Skeletal muscle cell (primary cell): ENCODE results near the gene PLCB4.

ENCODE experiments used
- DNase-seq: peaks from one replicate; pipeline ENCODE4 v3.0.0-alpha.2; 2010; ENCODE audit warnings: low read depth
- H3K4me3 ChIP-seq: 2 replicates; pipeline ENCODE4 v1.5.1; 2011; ENCODE audit warnings: low read depth, mild to moderate bottlenecking, control low read depth, low read length, moderate library complexity

Gene PLCB4

DNA sequence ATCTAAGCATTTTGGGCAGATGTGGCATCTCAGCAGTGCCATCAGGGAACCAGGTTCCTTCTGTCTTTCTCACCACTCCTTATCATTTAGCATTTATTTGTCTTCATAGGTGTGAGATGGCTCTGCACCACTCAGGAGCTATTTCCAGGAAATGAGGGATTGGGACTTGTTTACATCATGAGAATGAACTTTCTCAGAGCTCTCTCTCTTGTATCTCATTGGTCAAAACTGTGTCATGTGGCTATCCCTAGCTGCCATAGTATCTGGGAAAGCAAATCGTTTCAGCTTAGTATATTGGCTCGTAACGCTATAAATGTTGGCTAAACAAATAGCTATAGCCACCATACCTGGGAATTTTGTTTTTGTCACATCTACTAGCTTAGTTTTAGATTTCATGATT is 23.8 kb downstream of the PLCB4 start:
- no peak for DNase-seq
- H3K4me3 ChIP-seq = no peak overlapping the region

DNA sequence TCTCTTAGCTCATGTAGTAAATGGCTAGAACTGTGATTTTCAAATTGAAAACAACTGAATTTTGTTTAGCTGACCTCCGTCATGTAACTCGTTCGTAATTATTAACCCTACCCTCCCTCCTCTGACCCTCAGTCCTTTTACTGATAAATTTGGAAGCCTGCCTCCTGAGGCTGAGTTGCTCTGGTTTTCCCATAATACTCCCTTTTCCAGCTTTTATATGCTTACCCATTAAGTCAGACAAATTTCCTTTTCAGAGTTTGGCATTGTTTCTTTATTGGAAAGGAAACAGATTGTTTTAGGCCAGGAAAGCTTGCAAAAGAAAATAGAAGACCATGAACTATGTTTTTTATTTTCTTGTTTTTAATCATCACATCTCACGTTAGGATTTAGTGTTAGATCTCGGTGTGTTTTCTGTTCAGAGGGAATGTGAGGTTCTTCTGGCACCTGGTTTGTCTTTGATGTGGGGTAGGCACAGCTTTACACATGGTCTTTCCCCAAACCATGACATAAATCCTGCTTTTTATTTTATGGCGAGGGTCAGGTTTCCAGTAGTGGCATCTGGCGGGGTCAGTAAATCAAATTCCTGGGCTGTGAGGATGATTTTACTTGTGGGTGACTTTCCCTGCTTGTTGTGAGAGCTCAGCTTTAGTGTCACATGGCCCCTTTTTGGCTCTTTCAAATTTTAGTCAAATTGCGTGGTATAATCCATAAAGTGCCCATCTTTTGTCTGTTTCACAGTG is 24.5 kb downstream of the PLCB4 start:
- H3K4me3 ChIP-seq = no peak overlapping the region
- DNase-seq = no peak

DNA sequence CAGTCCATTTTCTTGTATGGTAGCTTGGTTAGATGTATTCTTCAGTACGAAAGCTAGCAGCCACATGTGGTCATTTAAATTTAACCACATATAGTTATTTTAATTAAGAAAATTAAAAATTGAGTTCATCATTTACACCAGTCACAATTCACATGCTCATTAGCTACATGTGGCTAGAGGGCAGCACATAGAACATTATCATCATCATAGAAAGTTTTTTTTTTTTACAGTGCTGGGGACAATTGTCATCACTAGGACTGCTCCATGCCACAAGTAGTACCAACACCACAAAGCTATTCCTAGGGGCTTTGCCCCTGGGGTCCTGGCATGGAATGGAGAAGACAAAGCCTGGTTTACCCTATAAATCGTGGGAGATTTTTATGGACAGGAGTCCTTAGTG is 30.5 kb downstream of the PLCB4 start:
- no peak overlapping the region for H3K4me3 ChIP-seq
- DNase-seq = no peak

DNA sequence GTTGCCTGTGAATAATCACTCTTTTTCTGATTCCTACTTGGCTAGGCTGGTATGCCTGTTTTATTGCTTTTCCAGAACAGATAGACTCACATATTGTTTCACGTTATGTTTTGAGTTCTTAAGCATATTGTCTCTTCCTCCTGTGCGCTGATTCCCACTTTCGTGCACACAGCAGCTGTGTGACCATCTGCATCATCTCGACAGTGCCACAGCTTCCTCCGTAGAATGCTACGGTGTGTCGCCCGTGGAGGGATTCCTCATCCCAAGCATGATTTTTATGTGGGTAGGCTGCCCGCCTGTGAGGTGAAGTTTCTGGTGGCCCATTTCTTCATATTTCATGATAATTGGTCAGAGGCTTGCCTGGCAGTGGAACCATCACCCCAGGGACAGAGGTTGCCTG is 31.8 kb downstream of the PLCB4 start:
- DNase-seq = no peak

DNA sequence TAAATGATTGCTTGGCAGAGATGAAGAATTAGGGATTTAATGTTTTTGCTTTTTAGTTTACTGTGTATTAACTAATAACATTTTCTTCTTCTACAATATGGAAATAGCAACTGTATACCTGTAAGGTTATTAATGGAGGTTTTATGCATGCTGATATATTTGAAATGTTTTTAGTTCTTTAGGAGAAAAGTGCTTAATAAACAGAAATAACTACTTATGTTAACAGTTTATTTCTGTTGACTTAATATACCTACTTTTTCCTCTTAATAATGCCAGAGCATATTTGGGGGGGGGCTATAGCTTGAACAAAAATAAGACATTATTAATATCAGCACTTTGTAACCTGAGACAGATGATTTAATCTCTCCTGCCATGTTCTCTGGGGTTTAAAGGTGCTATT is 33.6 kb downstream of the PLCB4 start:
- DNase-seq = no peak
- H3K4me3 ChIP-seq = no peak overlapping the region

More for the DNA sequence above, 31.8 kb downstream of the PLCB4 start:
- H3K4me3 ChIP-seq = no peak overlapping the region

DNA sequence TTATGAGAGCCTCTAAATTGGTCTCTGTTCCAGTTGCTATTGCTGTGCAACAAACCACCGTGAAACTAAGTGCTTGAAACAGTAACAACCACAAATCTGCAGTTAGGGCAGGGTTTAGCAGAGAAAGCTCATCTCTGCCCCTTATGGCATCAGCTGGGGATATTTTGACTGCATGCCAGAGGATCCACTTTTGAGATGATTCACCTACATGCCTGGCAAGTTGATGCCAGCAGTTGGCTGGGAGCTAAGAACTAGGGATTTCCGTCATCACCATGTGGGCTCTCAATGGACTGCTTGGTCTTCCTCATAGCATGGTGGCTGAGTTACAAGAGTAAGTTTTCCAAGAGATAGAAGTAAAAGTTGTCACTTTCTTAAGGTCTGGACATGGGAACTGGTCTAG is 35.1 kb downstream of the PLCB4 start:
- no peak for DNase-seq
- H3K4me3 ChIP-seq = no peak overlapping the region

DNA sequence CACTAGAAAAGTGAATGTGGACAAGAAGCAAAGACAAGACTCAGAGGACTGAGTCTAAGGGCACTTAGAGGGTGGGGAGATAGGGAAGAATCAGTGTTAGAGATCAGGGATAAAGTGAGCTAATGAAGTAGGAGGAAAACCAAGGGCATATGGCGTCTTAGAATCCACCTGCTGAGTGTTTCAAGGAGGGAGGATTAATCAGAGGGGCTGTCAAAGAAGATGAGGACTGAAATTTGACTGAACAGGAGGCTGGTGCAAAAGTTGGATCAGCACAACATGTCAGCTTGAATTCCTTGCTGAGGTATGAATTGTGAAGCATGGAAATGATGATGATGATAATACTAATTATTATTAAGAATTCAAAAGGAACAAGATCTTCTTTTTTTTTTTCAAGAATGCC is 39.4 kb downstream of the PLCB4 start:
- H3K4me3 ChIP-seq = no peak overlapping the region

DNA sequence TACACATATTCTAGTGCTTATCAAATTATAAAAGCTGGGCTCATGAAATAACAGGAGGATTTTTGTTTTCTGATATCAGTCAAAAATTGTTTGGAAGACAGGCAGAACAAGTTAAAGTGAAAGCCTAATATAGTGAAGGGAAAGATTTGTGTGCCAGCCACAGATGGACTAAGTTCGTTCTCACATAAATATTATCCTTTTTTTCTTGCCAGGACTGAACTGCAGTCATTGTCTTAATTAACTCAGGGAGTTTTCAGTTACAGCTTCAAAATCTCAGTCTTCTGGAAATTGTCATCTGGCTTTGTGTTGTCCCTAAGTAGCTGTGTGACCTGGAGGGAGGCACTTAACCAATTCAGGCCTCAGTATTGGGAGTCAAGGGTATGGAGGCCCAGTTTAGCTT is 40.7 kb downstream of the PLCB4 start:
- H3K4me3 ChIP-seq = no peak overlapping the region
- no peak for DNase-seq

More for the DNA sequence above, 39.4 kb downstream of the PLCB4 start:
- no peak for DNase-seq

DNA sequence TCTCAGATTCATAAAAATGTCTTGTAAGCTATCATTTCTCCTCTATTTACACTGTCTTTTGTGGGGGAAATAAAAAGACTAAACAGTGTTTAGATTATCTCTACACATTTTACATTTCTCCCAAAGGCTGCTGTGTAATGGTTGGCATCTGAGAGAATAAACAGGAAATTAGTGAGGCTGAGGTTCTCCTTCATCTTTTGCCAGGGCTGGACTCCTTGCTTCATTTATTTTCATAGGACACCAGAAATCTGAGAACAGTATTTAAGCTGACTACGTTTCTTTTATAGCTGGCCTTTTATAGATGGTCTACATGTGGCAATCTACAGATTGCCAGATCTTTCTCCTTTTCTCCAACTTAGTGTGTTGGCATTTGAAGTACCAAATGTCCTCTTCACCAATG is 41.5 kb downstream of the PLCB4 start:
- no peak overlapping the region for H3K4me3 ChIP-seq
- DNase-seq = no peak

DNA sequence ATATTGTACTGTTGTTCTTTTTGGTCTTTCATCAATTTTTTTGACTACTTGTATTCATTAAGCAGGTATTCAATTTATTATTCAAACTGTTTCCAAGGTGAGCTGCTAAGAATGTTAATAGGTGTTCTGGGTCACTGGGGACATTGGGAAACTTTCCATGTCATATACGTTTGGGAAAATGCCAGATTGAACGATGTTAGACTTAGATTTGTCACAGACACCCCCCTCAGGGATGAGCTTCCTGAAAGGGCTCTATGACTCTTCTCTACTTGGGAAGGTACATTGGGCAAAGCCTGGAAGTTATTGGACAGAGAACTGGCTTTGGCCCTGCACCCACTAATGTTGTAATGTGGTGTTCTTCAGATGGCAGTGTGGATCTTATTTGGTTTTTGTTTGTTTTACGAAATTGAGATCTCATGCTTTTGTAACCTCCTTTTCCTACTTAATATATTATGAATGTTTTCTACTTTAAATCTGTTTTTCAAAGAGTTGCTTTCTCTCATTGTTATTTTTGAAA is 42.1 kb downstream of the PLCB4 start:
- DNase-seq = no peak
- H3K4me3 ChIP-seq = no peak overlapping the region

DNA sequence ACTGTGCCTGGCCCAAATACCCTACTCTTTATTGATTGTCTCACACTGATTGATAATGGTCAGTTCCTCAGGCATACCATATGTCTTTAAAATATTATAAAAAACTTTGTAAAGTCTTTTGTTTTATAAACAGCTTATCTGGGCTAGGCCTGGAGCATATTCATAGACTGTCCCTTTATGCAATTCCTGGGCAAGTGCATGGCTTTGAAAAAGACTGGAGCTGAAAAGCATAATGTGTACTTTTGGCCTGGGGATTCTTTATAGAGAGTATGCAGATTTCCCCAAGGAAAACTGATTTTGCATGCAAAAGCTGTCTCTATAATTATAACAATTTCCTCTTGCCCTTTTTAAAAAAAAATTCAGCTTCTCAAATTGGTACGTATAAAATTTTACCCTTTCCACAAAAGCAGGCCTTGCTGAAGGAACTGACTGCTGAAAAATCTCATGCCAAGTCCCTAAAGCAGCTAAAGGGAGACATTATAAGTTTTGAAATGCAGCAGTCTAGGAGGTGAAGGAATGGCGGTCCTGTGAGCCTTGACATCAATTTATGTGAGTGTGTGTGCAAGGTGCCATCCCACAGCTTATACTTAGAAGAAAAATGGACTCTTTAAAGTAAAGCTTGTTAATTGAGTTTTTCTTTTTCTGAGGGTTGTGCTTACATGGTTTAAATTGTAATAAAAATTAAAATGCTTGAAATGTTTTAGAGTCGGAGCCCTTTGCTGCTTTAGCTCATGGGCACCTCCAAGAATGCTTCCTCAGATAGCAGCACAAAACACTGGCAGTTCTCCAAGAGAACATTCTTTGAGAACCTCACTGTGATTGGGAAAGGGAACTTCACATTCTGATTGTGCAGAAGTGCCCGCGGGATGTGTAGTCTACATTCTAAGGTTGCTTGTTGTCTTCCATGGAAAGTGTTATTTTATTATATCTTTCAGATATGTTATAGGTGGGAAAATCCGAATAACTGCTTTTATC is 43.9 kb downstream of the PLCB4 start:
- no peak overlapping the region for H3K4me3 ChIP-seq
- DNase-seq = peak; percentile 18

DNA sequence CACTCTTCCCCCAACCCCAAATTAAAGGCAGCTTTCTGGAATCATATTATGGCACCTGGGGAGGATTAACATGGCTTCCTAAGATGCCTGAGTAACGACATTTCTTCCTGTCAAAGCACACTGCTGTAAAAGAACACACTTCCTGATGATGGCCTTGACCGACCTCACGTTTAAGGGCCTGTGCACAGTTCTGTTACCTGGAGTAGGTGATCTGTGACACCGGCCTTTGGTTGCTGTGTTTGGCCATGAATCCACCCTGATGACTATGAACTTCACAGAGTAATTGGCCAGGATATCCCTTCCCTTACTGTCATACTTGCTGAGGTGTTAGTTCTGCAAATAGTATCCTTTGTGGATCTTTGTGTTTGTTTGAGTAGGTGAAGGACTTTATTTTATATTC is 45.8 kb downstream of the PLCB4 start:
- no peak overlapping the region for H3K4me3 ChIP-seq
- DNase-seq = no peak

DNA sequence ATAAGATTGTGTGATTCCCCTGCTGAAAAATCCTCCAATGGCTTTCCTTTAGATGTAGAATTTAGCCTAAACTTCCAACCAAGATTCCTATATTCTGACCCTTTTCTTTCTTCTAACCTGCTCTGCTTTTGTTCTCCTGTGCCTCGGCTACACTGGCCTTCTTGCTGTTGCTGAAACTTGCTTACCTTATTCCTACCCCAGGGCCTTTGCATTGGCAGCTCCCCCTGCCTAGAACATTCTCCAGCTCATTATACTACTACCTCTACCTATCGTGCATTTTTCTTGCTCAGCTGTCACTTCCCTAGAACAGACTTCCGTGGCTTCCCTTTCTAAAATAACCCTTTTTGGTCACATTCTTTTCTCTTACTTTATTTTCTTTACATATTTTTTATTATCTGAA is 48.7 kb downstream of the PLCB4 start:
- no peak for DNase-seq

DNA sequence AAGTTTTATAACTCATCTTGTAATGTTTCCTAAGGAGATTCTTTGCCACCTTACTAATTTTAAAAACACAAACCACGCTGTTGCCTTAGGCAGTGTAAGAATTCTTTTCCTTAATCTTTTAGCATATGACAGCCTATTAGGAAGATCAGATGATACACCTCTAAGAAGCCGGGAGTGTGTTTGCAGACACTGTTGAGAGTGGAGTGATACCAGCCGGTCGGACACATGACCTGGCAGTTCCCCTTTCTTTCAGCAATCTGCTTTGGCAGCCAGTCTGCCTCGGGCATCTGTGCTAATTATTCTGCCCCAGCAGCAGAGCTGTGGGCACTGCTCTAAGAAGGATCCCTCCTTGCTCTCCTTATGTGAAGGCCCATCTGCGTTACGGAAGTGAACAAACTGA is 50.9 kb downstream of the PLCB4 start:
- no peak overlapping the region for H3K4me3 ChIP-seq
- no peak for DNase-seq

More for the DNA sequence above, 48.7 kb downstream of the PLCB4 start:
- H3K4me3 ChIP-seq = no peak overlapping the region

DNA sequence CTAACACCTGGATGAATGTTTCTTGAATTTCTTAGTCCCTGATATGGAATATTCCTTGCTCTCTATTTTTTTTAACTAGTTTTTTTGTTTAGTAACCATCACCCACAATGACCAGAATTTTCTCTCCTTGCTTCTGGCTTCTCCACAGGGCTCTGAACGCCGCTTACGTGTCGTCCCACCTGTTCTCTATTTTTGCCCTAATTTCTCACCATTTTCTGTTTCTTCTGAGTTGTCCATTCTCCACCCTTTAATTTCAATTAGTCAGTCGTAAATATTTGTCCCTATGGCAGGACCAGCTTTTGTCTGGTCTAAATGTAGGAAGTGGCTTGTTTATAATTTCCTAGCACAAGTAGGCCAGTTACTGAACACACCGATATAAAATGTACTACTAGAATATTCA is 52.3 kb downstream of the PLCB4 start:
- DNase-seq = no peak
- no peak overlapping the region for H3K4me3 ChIP-seq

DNA sequence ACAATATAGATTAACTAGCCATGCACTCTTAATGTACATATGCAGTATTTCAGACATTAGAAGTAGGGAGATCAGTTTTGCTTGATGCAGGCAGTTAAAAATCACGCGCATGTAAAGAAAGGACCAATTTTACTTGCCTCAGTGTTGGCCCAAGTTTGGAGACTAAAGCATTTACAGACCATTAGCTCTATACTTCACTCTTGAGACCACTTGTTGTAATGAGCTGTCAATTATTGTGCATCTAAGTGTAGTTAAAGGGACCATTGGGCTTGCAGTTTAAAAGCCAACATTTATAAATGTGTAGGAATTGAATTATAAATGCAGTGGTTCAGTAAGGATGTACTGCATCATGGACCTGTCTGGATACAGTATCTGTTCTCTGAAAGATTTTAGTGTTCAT is 53.7 kb downstream of the PLCB4 start:
- DNase-seq = no peak
- H3K4me3 ChIP-seq = no peak overlapping the region

DNA sequence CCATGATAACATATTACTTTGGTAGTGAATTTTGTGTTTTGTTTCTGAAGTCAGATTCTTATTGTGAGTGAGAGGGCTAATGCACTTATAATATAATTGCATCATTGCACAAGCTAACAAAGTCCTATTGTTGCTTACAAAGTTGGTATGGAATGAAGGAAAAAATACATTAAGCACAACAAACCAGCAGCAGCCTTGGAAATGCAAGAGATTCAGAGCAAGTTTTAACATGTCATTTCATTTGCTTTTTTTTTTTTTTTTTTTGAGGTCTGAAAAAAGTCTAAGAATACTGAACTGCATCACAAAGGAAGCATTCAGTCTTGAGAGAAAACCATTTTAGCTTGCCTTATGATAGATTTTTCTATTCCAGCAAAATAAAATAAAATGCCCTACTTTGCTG is 57.6 kb downstream of the PLCB4 start:
- DNase-seq = no peak
- H3K4me3 ChIP-seq = no peak overlapping the region

DNA sequence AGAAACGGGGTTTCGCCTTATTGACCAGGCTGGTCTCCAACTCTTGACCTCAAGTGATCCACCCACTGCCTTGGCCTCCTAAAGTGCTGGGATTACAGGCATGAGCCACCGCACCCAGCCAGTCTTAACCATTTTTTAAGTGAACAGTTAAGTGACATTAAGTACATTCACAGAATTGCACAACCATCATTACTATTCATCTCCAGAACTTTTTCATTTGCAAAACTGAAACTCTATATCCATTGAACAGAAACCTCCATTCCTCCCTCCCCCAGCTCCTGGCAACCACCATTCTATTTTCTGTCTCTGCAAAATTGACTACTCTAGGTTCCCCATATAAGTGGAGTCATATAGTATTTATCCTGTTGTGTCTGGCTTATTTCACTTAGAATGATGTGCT is 59.7 kb downstream of the PLCB4 start:
- DNase-seq = no peak
- no peak overlapping the region for H3K4me3 ChIP-seq

DNA sequence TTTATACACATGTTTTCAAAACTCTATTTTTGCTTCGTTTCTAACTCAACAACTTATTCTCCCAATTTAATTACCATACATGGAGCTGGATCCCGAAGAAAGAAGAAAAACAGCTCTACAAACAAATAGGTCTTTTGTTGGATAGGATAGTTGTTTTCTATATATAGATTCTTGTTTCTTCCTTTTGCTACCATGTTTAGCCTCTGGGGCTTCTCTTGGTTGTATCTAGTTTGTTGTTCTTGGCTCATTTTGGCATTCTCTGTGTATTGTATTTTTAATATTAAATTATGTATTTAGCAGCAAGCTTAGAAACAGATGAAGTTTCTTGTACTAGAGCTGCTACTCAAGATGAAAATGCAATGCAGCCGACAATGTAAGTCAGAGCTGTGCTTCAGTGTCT is 60.9 kb downstream of the PLCB4 start:
- DNase-seq = no peak
- no peak overlapping the region for H3K4me3 ChIP-seq

DNA sequence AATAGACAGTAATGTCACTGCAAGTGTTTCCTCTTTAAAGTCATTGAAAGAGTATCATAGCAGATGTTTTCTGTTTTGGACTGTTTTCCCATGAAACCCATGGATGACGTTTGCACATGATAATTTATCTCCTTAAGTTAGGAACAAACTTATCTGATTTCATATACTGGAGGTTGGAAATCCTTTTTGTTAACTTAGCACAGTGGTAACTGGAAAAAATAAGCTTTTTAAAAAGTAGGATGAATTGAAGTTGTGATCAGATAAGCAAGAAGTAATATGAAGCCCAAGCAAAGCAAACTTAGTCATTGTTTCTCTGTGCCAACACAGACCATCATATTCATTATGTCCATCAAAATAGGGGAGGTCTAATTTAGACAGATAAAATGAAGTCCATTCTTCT is 61.6 kb downstream of the PLCB4 start:
- DNase-seq = no peak
- H3K4me3 ChIP-seq = no peak overlapping the region

DNA sequence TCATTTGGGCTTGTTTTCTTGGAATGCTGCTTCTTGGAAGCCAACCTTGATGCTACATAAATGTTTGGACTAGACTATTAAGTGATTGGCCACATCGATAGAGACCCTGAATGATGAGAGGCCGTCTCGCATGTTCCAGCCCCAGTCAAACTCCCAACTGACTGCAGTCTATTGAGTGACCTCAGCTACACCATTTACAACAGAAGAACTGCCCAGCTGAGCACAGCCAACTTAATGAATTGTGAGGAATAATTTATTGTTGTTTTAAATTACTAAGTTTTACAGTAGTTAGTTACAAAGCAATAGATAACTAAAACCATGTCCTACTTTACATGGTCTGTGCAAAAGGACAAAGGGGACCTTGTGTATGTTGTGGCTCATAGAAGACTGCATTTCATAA is 63.0 kb downstream of the PLCB4 start:
- no peak for DNase-seq
- H3K4me3 ChIP-seq = no peak overlapping the region
